NCI-H2171 treated with DMSO at 0.1 percent for 48 hours (cell line): Measurements from ENCODE around the gene RNASE8.
"Not testable (repeated sequence)": the region's sequence is repeated elsewhere in the genome, so short reads cannot be mapped to it uniquely, and the experiment has no call there.

Experiments
- DNase-seq: peaks from one replicate; lab custom pipeline; 2025; lab: John Stamatoyannopoulos, UW

RNASE8 gene

GRCh38 chr14:21057803-21058675 lies at the start of gene RNASE8:
RNASE8 (plus strand) TSS chr14:21057822; CDS start chr14:21057893, 71 bp downstream.
- DNase-seq = no peak

- DNase-seq = not testable (repeated sequence)
These were observed 47.9 kb upstream of the RNASE8 start for GRCh38 chr14:21009721-21010120.

- DNase-seq = no peak
These were observed 46.5 kb upstream of the RNASE8 start for GRCh38 chr14:21011136-21011535.

- peak; percentile 89 for DNase-seq
These were observed 42.8 kb upstream of the RNASE8 start for GRCh38 chr14:21014761-21015190.

- DNase-seq = no peak
These were observed 42.3 kb upstream of the RNASE8 start for GRCh38 chr14:21015312-21015711.

- DNase-seq = no peak
These were observed 41.0 kb upstream of the RNASE8 start for GRCh38 chr14:21016413-21017190.

- DNase-seq = no peak
These were observed 39.9 kb upstream of the RNASE8 start for GRCh38 chr14:21017528-21018245.

GRCh38 chr14:21018286-21018685 lies 39.3 kb upstream of the RNASE8 start:
- DNase-seq = no peak

GRCh38 chr14:21018781-21019180 lies 38.8 kb upstream of the RNASE8 start:
- DNase-seq = no peak

- no peak for DNase-seq
These were observed 38.3 kb upstream of the RNASE8 start for GRCh38 chr14:21019366-21019765.

GRCh38 chr14:21020977-21021545 lies 36.6 kb upstream of the RNASE8 start:
- no peak for DNase-seq

GRCh38 chr14:21022686-21023085 lies 34.9 kb upstream of the RNASE8 start:
- DNase-seq = no peak

GRCh38 chr14:21023174-21023573 lies 34.4 kb upstream of the RNASE8 start:
- no peak for DNase-seq

GRCh38 chr14:21023817-21024584 lies 33.6 kb upstream of the RNASE8 start:
- DNase-seq = no peak

- peak; percentile 80 for DNase-seq
These were observed 32.8 kb upstream of the RNASE8 start, which contains the start of gene NDRG2 for GRCh38 chr14:21024585-21025370. NDRG2 (minus strand) TSS chr14:21025061; CDS start chr14:21023315, 1,746 bp downstream.

GRCh38 chr14:21025371-21026273 lies 32.0 kb upstream of the RNASE8 start:
- DNase-seq = peak; percentile 61

GRCh38 chr14:21026274-21026987 lies 31.2 kb upstream of the RNASE8 start:
- no peak for DNase-seq

- no peak for DNase-seq
These were observed 30.7 kb upstream of the RNASE8 start for GRCh38 chr14:21026988-21027315.

GRCh38 chr14:21029917-21030316 lies 27.7 kb upstream of the RNASE8 start, which contains the start of gene TPPP2:
TPPP2 (plus strand) TSS chr14:21030217; CDS start chr14:21030582, 365 bp downstream.
- DNase-seq = no peak
